GM21737 (cell line): ENCODE results near the gene IL7R.
"Not testable (repeated sequence)": the region's sequence is repeated elsewhere in the genome, so short reads cannot be mapped to it uniquely, and the experiment has no call there.

Experiments
- ATAC-seq: cut with Tn5 transposase; IDR thresholded peaks from one replicate; pipeline ENCODE4 v1.9.1; 2021; ENCODE audit warnings: mild to moderate bottlenecking, moderate library complexity; ENCODE audit not compliant: unreplicated experiment

IL7R gene

DNA sequence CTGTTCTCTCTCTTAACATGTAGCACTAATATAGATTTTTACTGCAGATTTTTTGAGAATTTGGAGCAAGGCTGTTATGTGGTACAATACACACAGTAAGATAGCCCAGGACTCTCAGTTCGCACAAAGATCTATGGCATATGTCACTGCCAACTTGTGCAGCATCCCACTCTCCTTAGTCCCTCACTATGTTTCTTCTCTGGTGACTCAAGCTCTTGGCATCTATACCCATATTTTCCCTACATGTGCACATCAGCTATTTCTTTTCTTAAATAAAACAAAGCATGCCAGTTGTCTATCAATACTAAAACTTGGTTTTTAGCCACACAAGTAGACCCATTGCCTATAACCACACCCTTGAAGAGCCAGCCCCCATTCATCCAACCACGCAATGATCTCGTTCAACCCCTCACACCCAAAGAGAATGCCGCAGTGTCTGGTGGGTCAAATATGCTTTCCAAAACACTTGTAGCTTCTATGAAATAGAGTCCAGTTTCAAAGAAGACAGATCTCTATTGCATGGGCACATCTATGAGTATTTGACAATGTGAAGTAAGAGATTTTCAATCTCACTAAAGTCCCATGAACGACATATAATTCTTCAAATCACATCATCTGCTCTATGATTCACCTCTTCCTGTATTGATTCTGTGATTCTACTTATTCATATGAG lies 18.2 kb upstream of the IL7R start:
- ATAC-seq, result no peak

DNA sequence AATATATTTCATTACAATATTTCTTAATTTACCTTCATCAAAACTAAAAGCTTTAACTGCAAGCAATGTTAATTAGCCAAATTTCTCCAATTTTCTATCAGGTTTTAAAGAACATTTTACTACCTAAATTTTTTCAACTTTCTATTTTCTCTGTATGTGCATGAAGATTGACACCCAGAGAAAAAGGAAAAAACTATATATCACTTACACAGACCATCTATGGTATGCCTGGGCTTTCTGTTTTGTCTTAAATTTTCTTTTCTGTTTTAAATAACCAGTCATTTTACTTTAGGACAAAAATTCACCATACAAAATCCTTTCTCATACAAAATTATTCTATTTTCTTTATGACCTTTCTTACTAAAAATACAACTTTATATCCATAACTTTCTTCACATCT lies 13.8 kb upstream of the IL7R start:
- ATAC-seq, result no peak

DNA sequence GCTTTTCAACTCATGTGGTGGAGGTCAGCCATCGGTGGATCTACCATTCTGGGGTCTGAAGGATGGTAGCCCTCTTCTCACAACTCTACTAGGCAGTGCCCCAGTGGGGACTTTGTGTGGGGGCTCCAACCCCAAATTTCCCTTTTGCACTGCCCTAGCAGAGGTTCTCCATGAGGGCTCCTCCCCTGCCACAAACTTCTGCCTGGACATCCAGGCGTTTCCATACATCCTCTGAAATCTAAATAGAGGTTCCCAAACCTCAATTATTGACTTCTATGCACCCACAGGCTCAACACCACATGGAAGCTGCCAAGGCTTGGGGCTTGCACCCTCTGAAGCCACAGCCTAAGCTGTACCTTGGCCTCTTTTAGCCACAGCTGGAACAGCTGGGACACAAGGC lies 11.2 kb upstream of the IL7R start:
- not testable (repeated sequence) for ATAC-seq

DNA sequence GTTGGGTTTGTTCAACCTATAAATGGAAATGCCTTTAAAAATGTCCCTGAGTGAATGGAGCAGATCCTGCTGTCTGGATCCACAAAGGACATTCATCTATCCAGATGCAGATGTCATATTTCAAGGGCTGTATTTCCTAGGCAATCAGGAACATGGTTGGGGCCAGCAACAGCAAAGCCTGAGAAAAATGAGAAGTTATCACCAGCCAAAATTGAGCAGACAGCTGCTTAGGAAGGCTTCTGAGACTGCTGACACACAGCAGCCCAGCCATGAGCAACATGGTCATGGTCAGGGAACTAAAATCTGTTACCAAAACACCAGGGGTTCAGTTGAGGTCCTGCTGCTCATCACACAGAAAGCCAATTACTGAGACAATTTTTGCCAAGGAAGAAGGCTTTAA lies 9.2 kb upstream of the IL7R start:
- no peak for ATAC-seq

DNA sequence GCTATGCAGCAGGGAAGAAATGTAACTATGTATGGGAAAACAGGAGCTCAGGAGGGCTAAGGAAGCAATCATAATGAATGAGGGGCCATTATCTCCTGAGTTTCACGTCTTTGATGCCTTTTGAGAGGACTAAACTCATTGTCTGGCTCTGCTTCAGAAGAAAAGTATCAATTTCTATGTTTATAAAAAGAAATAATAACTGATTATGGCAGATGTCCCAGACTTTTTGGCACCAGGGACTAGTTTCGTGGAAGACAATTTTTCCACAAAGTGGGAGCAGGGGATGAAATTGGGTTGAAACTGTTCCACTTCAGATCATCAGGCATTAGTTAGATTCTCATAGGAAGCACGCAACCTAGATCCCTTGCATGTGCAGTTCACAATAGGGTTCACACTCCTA lies 8.7 kb upstream of the IL7R start:
- no peak for ATAC-seq

DNA sequence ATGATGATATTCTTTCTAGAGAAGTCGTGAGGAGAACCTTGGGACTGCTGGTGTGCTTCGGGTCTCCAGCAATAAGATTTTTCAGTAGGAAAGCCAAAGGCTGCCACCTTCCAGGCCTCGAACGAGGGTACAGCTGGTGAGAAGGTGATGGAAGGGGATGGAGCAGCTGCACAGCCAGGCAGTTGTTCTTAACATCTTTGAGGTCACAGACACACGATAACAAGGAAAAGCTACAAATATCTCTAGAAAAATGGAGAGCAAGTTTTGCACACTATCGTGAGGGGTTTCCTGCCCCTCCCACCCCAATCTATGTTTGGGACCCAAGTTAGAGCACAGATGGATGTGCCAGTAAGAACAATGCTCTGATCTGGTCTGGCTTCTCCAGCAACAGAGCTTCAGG lies 6.8 kb upstream of the IL7R start:
- ATAC-seq, result no peak

DNA sequence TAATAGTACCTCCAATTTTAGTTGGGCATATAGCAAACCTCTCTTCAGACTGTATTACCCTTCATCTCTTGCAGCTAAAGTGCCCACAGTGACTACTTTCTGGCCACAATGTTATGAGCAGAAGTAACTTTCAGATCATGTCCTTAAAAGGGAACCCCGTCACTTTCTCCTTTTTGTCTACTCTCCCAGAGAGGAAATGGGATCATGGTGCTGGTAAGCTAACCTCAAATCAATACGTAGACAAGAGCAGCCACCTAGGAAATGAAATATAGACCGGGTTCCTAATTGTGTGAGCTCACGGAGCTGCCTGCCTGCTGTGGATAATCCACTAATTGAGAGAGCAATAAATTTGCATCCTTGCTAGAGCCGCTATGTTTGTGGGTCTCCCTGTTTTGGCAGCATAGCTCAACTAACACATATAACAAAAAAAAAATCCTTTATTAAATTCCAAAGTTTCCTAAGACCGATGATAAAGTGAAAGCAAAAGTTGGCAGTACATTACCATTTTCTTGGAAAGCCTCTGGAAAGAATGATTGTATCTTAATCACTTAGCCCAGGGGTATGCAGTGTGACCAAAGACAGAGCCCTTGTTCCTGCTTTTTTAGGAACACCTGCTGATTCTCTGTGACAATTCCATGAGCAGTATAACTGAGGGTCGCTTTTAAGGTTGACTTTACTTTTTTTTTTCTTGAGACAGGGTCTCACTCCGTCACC lies 5.6 kb upstream of the IL7R start:
- ATAC-seq, result no peak

DNA sequence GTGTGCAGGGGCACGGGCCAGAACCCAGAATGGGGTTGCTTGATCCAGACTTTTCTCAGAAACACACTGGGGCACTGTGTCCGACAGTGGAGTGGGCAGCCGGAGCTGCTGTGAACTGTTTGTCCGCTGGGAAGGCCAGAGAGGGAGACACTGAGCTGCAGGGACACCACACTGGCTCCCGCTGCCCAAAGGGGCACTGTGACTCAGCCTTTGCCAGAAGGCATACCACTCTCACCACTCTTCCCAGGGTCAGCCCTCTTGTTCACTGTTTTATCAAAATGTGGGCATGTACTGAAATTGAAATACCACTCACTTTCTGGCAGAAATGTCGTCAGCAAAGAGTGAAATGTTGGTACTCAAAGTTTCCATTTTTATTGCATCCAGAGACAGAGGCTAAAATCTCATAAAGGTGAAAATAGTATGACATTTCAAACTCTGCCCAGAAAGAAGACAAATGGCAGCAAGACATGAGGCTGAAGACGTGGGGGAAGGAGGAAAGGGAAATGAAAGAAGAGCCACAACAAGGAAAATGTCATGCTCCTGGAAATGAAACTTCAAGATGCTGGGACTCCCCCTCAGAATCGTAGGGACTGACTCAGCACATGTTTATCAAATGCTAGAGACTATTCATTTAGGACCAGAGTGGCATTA lies 4.5 kb upstream of the IL7R start:
- ATAC-seq, result no peak

DNA sequence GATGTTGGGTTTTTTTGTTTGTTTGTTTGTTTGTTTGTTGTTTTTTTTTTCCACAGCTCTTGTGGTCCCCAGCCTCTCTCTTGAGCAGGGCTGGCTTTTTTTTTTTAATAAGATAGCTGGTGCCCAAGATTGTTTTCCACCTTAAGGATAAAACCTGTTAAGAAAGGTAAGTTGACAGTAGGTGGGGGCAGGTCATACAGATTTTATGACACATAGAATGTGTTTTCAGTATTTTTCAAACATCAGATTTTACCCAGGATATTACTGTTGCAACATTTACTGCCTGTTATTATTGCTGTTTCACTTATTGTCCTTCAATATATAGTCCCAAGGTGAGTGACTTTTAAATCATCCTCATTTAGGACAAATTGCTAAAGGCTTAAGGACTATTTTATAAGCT lies 3.9 kb upstream of the IL7R start:
- ATAC-seq, result no peak

DNA sequence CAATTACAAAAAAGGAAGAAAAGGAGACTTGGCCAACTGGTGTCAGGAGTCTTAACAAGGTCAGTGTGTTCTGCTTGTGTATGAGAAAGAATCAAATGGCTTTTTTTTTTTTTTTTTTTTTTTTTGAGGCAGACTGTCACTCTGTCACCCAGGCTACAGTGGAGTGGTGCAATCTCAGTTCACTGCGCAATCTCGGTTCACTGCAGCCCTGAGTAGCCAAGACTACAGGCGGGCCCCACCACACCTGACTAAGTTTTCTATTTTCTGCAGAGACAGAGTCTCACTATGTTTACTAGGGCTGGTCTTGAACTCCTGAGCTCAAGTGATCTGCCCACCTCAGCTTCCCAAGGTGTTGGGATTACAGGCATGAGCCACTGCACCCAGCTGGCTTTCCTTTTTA lies 3.1 kb upstream of the IL7R start:
- no peak for ATAC-seq

DNA sequence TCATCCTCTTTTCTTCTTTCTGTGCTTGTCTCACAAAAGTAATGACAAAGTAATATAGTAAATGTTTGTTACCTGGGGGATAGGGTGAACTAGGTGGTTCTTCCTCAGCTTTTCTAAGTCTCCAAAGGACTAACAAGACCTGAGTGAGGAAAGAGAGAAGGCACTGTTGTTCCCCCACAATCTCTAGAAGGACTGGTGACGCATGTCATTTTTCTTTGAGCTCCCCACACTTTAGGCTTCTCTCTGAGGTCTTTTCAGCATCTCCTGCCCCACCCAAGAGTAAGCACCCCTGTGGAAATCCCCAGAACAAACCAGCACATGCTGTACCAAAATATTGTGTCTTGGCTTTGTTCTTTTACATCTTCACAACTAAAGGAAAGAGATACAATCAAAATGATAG lies 2.4 kb upstream of the IL7R start:
- ATAC-seq, result no peak

DNA sequence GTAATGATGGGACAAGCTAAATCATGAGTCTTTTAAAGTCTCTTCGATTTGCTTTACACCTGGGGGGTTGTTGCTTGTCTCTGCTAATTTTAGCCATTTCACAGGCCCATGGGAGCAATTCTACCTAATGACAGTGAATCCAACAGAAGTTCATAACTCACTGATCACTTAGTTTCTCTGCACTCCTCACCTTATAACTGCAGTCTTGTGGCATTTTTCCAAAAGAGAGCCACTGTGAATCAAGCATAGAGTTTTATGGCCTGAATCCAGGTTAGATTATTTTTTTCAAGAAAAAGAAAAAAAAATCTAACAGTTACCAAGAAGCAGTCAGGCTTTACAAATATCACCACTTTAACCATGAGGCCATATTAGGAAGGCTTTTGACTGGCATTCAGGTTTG lies 1.5 kb upstream of the IL7R start:
- ATAC-seq, result no peak

DNA sequence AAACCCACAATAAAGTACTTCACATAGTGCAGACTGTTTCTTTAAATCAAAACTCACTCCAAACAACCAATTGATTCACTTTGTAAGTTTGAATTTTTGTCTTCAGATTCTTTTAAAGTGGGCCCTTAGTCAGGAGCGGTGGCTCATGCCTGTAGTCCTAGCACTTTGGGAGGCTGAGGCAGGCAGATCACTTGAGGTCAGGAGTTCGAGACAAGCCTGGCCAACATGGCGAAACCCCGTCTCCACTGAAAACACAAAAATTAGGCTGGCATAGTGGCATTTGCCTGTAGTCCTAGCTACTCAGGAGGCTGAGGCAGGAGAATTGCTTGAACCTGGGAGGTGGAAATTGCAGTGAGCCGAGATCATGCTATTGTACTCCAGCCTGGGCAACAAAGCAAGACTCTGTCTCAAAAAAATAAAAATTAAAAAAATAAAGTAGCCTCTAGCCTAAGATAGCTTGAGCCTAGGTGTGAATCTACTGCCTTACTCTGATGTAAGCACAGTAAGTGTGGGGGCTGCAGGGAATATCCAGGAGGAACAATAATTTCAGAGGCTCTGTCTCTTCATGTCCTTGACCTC lies 416 bp upstream of the IL7R start:
- not testable (repeated sequence) for ATAC-seq

DNA sequence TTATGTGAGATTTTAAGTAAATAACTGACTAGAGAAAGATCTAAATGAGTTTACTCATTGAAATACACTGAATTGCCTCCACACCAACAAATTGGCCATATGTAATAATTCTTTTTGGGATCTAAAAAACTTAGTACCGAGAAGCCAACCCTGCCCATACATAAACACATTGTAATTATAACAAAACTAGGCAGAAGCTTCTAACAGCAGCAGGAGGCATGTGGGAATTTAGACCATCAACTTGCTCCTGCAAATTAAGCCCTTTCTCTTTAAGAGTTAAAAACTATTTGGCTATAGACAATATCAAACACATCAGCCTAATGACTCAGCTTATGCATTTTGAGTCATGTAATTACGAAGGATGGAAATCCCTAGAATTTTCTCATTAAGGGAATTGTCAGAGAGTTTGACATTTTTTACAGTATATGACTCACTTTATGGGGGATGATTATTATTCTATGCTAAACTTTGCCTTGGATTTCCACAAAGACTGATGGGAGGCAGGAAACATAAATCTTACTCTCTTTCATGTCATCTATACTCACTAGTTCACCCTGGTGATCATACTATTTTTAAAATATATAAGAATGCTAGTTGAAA lies 1.0 kb downstream of the IL7R start:
- ATAC-seq, result no peak

DNA sequence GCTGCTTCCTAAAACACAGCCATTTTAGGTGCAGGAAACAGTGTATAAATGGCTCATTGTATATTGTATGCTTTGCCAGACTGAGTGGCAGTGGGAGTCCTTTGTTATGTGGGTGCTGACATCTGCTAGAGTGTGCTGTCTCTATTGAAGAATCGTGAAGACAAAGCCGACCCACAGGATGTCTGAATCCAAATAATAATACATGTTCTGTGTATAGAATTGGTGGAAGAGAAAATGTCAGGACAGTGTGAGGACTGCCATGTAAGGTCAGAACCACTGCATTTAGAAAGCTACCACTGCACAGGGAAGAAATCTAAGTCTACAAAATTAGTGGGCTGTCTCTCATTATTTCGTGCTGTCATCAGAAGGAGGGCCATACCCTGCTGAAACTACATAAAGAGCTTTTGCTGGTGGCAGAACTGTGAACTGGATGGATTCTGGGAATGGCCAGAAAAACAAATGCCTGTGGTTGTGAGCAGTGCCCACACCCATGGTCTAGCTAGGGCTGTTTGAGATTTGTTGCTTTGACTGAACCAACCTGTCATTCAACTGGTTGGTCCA lies 2.5 kb downstream of the IL7R start:
- ATAC-seq, result no peak

DNA sequence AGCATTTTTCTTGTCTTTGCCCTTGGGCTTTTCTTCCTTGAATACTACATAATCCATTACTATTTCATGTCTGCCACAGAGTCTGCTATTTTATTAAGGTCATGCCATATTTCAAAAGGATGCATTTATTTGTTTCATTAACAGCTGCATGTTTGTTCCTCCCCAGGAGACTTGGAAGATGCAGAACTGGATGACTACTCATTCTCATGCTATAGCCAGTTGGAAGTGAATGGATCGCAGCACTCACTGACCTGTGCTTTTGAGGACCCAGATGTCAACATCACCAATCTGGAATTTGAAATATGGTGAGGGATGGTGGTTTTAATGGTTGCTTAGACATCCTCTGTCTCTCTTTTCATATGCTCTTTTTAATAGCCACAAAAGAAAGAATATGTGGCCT lies 4.0 kb downstream of the IL7R start:
- ATAC-seq, result no peak

DNA sequence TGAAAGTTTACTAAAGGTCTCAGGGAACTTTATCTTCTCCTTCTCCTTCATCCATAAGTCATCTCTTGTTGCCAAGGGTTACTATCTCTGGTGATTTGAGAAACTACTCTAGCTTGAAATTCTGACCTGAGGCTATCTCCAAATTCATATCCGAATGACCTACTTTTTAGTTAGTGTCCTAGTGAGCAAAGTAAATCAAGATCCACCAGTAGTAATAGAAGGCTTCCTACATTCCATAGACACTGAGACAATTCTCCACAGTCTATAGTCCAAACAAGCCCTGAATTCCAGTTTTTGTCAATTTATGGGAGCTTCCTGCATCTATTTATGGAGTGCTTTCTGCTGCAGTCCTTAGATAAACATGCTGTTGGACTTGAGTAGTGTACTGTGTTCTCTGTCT lies 5.0 kb downstream of the IL7R start:
- no peak for ATAC-seq

DNA sequence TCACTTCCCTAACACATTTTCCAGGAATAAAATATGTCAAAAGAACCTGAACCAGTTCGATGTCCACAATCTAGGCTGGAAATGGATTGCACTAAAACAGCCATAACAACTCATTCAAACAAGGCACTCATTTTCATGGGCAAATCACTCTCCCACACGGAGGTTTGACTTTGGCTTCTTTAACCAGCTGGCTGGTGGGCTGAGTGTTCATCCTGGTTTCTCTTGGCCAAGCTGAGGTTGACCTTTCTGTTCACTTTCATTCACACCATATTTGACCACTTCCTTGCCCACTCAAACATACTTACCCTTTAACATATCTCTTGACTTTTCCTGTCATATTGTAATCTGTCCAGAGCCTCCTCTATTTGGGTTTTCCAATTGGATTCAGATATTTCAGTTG lies 5.4 kb downstream of the IL7R start:
- no peak for ATAC-seq

DNA sequence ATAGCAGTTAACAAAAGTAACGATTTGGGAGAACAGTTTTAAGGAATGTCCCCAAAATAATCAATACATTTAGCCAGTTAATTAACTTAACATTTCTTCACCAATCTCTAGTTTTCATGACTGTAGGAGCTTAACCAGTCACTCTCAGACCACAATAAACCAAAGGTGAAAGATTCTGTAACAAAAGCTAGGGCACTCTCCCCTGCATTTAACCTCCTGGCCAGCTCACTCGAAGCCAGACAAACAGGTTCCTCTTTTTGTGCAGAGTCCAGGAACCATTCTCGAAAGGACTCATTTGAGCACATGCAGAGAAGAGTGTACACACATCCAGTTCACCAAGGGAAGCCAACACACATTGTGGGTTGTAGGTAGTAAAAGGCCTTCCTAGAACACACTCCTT lies 6.5 kb downstream of the IL7R start:
- no peak for ATAC-seq

DNA sequence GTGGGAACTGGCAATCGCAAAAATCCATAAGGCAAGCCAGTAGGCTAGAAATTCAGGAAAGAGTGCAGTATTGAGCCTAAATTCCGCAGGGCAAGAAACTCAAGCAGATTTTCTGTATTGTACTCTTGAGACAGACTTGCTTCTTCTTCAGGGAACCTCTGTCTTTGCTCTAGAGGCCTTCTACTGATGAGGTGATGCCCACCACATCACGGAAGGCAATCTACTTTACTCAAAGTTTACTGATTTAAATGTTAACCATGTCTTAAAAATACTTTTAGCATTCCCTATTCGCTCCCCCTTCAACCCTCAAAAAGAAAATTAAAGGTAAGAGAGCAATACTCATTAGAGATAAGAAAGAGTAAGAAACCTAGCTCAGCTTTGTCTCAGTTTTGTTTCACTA lies 11.3 kb downstream of the IL7R start:
- no peak for ATAC-seq

DNA sequence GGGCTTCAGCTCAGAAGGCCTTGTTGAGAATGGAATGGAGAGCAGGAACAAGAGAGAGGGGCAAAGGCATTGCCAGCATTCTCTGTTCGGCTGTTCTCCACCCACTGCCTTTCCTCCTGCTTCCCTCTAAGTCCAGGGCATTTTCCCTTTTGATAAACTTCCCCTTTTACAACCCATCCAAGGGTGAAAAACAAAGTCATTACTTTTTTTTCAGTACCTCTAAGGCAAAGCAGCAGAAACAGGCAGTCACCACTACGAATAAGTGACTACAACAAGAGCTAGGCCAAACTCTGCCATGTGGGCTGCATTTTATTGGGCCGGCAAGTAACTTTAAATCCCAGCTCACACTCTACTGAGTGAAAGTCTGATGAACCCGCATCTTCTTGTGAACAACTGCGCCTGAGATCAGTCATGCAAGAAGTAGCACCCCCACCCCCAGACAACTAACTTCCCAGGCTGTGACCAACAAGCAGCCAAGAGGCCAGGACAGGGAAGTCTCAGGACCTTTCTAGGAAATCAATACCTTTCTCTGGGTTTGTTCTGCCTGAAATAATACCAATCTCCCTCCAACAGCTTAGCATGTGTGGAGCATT lies 13.1 kb downstream of the IL7R start:
- no peak for ATAC-seq
